Thyroid gland (tissue), 4 donors: ENCODE data around the gene RORC.

Experiments used
- CTCF ChIP-seq, 6 experiments: fragments of 200-600 bp in 3 of 6; fragments of 450-650 bp in 3 of 6; sonication (generic) in 3 of 6; IDR thresholded peaks; one replicate each; pipeline ENCODE4 v1.5.1; 2016 to 2019; ENCODE audit warnings: antibody characterized with exemption in 6 of 6, mild to moderate bottlenecking in 2 of 6, inconsistent platforms in 1 of 6, moderate library complexity in 1 of 6
- POLR2A ChIP-seq, 2 donors: fragments of 450-650 bp; IDR thresholded peaks; one replicate each; pipeline ENCODE4 v1.6.1; 2017; ENCODE audit warnings: antibody characterized with exemption in 2 of 2, mild to moderate bottlenecking in 2 of 2, moderate library complexity in 1 of 2

GRCh38 chr1:151825204-151825603 lies 6.4 kb downstream of the RORC start:
- TF ChIP-seq CTCF (IDR thresholded peaks at IDR 0.05): no peak
- no peak for TF ChIP-seq POLR2A (IDR thresholded peaks at IDR 0.05)
